MCF 10A (cell line): ENCODE data around the gene PLEKHA4. TPM values are rescaled to one million over a fixed set of nuclear protein-coding genes. Genes with fewer than 3 reads are reported as not detected.

Experiments
- BruUV-seq: library from RNA; stranded (reverse); fragments of 400-500 nt; replicated peaks from 2 replicates; lab custom pipeline; 2021; lab: Mats Ljungman, UMichigan
- CTCF ChIA-PET: fragments of 300-600 bp; sonication (Branson Sonifier 250); formaldehyde crosslinking; extraction: SDS; loops from one replicate; lab custom pipeline; 2021; ENCODE audit warnings: antibody characterized with exemption, inconsistent platforms; lab: Yijun Ruan, JAX
- POLR2A ChIA-PET: fragments of 300-600, 350-650 bp; sonication (Branson Sonifier 250); formaldehyde crosslinking; extraction: SDS; loops from one replicate; lab custom pipeline; 2020; ENCODE audit warnings: antibody characterized with exemption, inconsistent platforms; lab: Yijun Ruan, JAX
- DNase-seq: peaks from one replicate; pipeline ENCODE4 v3.0.0-alpha.2; 2018; ENCODE audit not compliant: unreplicated experiment
- H3K27ac Mint-ChIP-seq: one replicate; pipeline ENCODE4 v1.8.0; 2022; ENCODE audit warnings: mild to moderate bottlenecking, low read depth, mixed read lengths; ENCODE audit not compliant: unreplicated experiment
- H3K27me3 Mint-ChIP-seq: one replicate; pipeline ENCODE4 v1.8.0; 2022; ENCODE audit warnings: mixed read lengths; ENCODE audit not compliant: insufficient read depth, unreplicated experiment
- H3K36me3 Mint-ChIP-seq: one replicate; pipeline ENCODE4 v1.8.0; 2022; ENCODE audit warnings: mild to moderate bottlenecking, moderate library complexity, mixed read lengths; ENCODE audit not compliant: insufficient read depth, unreplicated experiment
- H3K4me1 Mint-ChIP-seq: one replicate; pipeline ENCODE4 v1.8.0; 2022; ENCODE audit warnings: mixed read lengths; ENCODE audit not compliant: insufficient read depth, unreplicated experiment
- H3K4me3 Mint-ChIP-seq: one replicate; pipeline ENCODE4 v1.8.0; 2022; ENCODE audit warnings: mild to moderate bottlenecking, moderate library complexity, mixed read lengths; ENCODE audit not compliant: unreplicated experiment
- H3K9me3 Mint-ChIP-seq: one replicate; pipeline ENCODE4 v1.8.0; 2022; ENCODE audit warnings: mixed read lengths; ENCODE audit not compliant: unreplicated experiment
- intact Hi-C: fragments of 100-400 bp; cut with micrococcal nuclease; formaldehyde crosslinking; loops from 2 replicates; pipeline ENCODE4 v1.14.1; 2022
- total RNA-seq: library from RNA; stranded (reverse); gene quantifications from 2 replicates; pipeline ENCODE4 v1.2.3, GENCODE V29; 2022
- TF ChIP-seq, protein P1 (sequence below): fragments of 200-600 bp; IDR thresholded peaks from one replicate; pipeline ENCODE4 v1.8.0; 2022; ENCODE audit warnings: antibody characterized with exemption, mild to moderate bottlenecking; ENCODE audit not compliant: unreplicated experiment

Gene PLEKHA4
- total RNA-seq, 1 experiment from 2014 or later = 11.9 TPM

DNA sequence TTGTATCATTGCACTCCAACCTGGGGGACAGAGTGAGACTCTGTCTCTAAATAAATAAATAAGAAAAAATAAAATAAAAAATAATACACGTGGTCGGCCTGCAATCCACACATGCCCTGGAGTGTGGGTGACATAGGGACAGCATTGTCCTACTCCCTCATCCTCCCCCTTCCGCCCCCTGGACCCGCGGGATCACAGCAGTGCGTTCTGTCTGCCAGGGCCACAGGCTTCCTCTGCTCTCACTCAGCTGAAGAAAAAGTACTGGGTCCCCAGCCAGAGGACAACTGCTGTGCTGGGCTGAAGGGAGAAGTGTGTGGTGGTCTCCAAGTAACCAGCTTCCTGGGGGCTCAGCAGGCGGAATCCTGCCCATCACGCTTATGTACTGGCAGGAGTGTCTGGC is 63.9 kb downstream of the PLEKHA4 start:
- no peak for DNase-seq
- intact Hi-C loops = no loop called here
- TF ChIP-seq, protein P1, sequence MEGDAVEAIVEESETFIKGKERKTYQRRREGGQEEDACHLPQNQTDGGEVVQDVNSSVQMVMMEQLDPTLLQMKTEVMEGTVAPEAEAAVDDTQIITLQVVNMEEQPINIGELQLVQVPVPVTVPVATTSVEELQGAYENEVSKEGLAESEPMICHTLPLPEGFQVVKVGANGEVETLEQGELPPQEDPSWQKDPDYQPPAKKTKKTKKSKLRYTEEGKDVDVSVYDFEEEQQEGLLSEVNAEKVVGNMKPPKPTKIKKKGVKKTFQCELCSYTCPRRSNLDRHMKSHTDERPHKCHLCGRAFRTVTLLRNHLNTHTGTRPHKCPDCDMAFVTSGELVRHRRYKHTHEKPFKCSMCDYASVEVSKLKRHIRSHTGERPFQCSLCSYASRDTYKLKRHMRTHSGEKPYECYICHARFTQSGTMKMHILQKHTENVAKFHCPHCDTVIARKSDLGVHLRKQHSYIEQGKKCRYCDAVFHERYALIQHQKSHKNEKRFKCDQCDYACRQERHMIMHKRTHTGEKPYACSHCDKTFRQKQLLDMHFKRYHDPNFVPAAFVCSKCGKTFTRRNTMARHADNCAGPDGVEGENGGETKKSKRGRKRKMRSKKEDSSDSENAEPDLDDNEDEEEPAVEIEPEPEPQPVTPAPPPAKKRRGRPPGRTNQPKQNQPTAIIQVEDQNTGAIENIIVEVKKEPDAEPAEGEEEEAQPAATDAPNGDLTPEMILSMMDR = no peak
- no TSS peak for BruUV-seq
- Mint-ChIP-seq H3K27me3 (no peaks in the 10 kb centered on the region), H3K4me3 (no peak overlapping the region), H3K9me3 (no peaks in the 10 kb centered on the region), H3K4me1 (peaks cover 20% of the 10 kb centered on the region), H3K36me3 (peaks cover 18% of the 10 kb centered on the region), H3K27ac (no peak overlapping the region)
- ChIA-PET CTCF (interaction anchor here (1.0 kb wide), 1 partner anchor 9 kb away, joined by 6 read pairs; no protein-coding TSS in a partner anchor), POLR2A (no interaction called here)

DNA sequence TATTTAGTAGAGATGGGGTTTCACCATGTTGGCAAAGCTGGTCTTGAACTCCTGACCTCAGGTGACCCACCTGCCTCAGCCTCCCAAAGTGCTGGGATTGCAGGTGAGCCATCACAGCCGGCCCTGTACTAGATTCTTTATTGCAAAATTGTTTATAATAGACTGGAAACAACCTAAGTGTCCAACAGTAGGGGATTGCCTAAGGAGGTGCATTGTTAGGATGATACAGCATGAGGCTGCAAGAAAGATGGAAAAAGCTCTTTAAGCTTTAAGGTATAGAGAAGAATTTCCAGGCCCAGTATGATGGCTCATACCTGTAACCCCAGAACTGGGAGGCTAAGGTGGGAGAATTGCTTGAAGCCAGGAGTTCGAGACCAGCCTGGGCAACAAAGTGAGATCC is 65.8 kb downstream of the PLEKHA4 start:
- H3K4me3 Mint-ChIP-seq = no peak overlapping the region
- H3K9me3 Mint-ChIP-seq = no peaks in the 10 kb centered on the region
- BruUV-seq = no TSS peak
- H3K27ac Mint-ChIP-seq = no peak overlapping the region
- TF ChIP-seq, protein P1 = no peak
- no peak for DNase-seq
- ChIA-PET CTCF (interaction anchor here (0.7 to 2.8 kb wide), 2 partner anchors 39 to 754 kb away, joined by 3 to 10 read pairs; no protein-coding TSS in a partner anchor), POLR2A (interaction anchor here (0.7 to 2.5 kb wide), 3 partner anchors 8 to 29 kb away, joined by 4 to 8 read pairs (median 4); partner anchors contain the start of gene BCAT2)
- H3K27me3 Mint-ChIP-seq = no peaks in the 10 kb centered on the region
- intact Hi-C loops = no loop called here
- peaks cover 7% of the 10 kb centered on the region for H3K36me3 Mint-ChIP-seq
- peaks cover 6% of the 10 kb centered on the region for H3K4me1 Mint-ChIP-seq

DNA sequence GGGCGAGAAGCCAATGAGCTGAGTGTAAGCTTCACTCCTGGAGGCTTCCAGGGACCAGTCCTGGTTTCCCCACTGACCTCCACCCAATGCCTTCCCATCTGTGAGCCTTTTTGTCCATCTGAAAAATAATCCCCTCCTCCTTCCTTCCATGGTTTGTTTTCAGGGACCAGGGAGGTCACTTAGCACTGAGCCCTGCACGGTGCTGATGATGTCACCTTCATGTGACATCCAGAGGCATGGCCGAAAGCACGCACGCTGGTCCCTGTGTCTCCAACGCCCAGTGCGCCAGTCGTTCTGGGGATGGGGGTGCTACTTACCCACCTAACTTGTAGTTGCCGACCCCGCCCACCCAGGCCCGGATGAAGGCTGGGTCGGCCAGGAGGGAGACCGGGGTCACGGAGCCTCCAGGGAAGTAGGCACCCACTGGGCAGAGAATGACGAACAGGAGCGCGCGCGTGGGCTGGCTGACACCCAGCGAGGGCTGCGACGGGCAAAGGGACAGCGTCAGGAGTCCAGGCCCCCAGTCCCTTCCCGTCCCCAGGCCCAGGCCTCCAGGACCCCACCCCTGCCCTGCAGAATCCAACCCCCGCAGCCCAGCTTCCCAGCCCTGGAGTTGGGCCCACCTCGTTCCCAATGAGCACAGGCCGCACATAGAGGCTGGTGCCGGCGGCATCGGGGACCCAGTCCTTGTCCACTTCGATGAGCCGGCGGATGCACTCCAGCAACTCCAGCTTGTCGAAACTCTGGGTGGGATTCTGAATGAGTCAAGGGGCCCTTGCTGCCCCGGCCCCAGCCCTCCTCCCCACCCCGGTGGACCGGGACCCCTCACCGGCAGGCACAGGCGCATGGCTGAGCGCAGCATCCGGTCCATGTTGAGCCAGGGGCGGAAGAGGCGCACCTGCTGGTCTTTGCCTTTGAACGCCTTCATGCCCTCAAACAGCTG is 68.8 kb downstream of the PLEKHA4 start:
- Mint-ChIP-seq H3K9me3 (no peaks in the 10 kb centered on the region), H3K27me3 (no peaks in the 10 kb centered on the region), H3K36me3 (peaks cover 6% of the 10 kb centered on the region), H3K4me1 (peaks cover 2% of the 10 kb centered on the region), H3K4me3 (no peak overlapping the region), H3K27ac (peak overlapping the region; percentile 9)
- POLR2A ChIA-PET = interaction anchor here (1.1 to 2.5 kb wide), 3 partner anchors 11 to 154 kb away, joined by 4 to 8 read pairs (median 5); partner anchors contain the start of genes BCAT2 and CA11
- no peak for DNase-seq
- CTCF ChIA-PET = interaction anchor here (0.6 to 2.1 kb wide), 6 partner anchors 8 to 1555 kb away, joined by 3 to 7 read pairs (median 4); partner anchors contain the start of gene HSD17B14
- TF ChIP-seq, protein P1 = no peak
- intact Hi-C loops = no loop called here
- no TSS peak for BruUV-seq

DNA sequence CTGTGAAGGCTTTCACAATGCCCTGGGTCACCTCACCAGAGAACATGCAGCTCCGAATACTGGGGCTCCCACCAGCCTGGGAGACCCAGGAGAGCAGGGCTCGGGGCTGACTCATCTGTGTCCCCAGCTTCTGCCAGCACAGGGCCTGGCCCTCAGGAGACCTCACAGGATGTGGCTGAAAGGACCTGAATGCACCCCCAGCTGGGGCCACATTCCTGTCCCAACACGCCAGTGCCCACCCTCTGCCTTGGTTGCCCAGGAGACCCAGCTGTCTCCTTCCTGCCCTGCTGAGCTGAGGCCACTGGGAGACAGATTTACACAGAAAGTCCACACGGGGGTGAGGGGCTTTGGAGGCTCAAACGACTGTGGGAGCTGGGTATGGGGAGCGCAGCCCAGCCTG is 69.5 kb downstream of the PLEKHA4 start:
- intact Hi-C loops = no loop called here
- no peak overlapping the region for H3K4me3 Mint-ChIP-seq
- DNase-seq = peak; percentile 45
- ChIA-PET CTCF (interaction anchor here (0.7 to 2.1 kb wide), 5 partner anchors 8 to 44 kb away, joined by 3 to 7 read pairs (median 5); partner anchors contain the start of gene HSD17B14), POLR2A (interaction anchor here (1.1 to 1.8 kb wide), 2 partner anchors 11 to 154 kb away, joined by 4 to 5 read pairs; partner anchors contain the start of genes BCAT2 and CA11)
- TF ChIP-seq, protein P1 = no peak
- no peaks in the 10 kb centered on the region for H3K9me3 Mint-ChIP-seq
- H3K4me1 Mint-ChIP-seq = peaks cover 6% of the 10 kb centered on the region
- BruUV-seq = no TSS peak
- peaks cover 4% of the 10 kb centered on the region for H3K36me3 Mint-ChIP-seq
- H3K27ac Mint-ChIP-seq = peak overlapping the region; percentile 9
- no peaks in the 10 kb centered on the region for H3K27me3 Mint-ChIP-seq
